GM12891 (cell line): ENCODE data around the gene GRM1.

Source experiments
- PAX5 ChIP-seq: IDR thresholded peaks from 2 replicates; pipeline ENCODE4 v1.6.1; 2011; ENCODE audit warnings: low read length, moderate library complexity, mild to moderate bottlenecking; ENCODE audit not compliant: insufficient read depth, severe bottlenecking
- POLR2A ChIP-seq: IDR thresholded peaks from 2 replicates; pipeline ENCODE4 v1.6.1; 2011; ENCODE audit warnings: low read depth, low read length, control low read depth
- POLR2AphosphoS5 ChIP-seq: IDR thresholded peaks from 2 replicates; pipeline ENCODE4 v1.6.1; 2011; ENCODE audit warnings: low read depth, low read length, control low read depth
- POU2F2 ChIP-seq: IDR thresholded peaks from 2 replicates; pipeline ENCODE4 v1.6.1; 2011; ENCODE audit warnings: low read depth, mild to moderate bottlenecking, control low read depth, low read length, moderate library complexity
- SPI1 ChIP-seq: IDR thresholded peaks from 2 replicates; pipeline ENCODE4 v1.6.1; 2011; ENCODE audit warnings: low read depth, low read length, control low read depth
- TAF1 ChIP-seq: IDR thresholded peaks from 2 replicates; pipeline ENCODE4 v1.6.1; 2011; ENCODE audit warnings: low read depth, low read length, control low read depth

- no peak for TF ChIP-seq POLR2A
- no peak for TF ChIP-seq TAF1
- no peak for TF ChIP-seq POLR2AphosphoS5
- TF ChIP-seq PAX5: no peak
- TF ChIP-seq SPI1: no peak
- no peak for TF ChIP-seq POU2F2
Observed at GRCh38 chr6:146367061-146367460, 338.2 kb downstream of the GRM1 start.
